ENCODE data around the gene TEX14. TPM values are rescaled to one million over a fixed set of nuclear protein-coding genes. Genes with fewer than 3 reads are reported as not detected.

The TEX14 gene
- total RNA-seq, 1 experiment from 2014 or later, result 0.31 TPM

GRCh38 chr17:58587713-58588117 lies 104.1 kb downstream of the TEX14 start:
- H3K4me2 ChIP-seq (ENCODE audit: insufficient read depth, insufficient read length, low read length), result no peak overlapping the region
- no peaks in the 10 kb centered on the region for H3K9me3 ChIP-seq (ENCODE audit: control insufficient read depth, low read depth, low read length)
- H2BK15ac ChIP-seq (ENCODE audit: low read depth, low read length), result no peak overlapping the region
- no peaks in the 10 kb centered on the region for H3K79me1 ChIP-seq (ENCODE audit: insufficient read depth, low read depth, low read length, poor library complexity, severe bottlenecking)
- no peak overlapping the region for H2AK5ac ChIP-seq (ENCODE audit: insufficient read length, low read length)
- H3K27me3 ChIP-seq (ENCODE audit: insufficient read depth, low read length), result no peaks in the 10 kb centered on the region
- no peak overlapping the region for H4K91ac ChIP-seq (ENCODE audit: insufficient read length, low read depth, low read length)
- no peak overlapping the region for H4K8ac ChIP-seq (replicated peaks; ENCODE audit: insufficient read length, low read depth, low read length)
- H3K4me1 Mint-ChIP-seq, result peaks cover 3 to 4% of the 10 kb centered on the region in 2 experiments; a peak in 1 of 4 replicates
- no peak overlapping the region for H3K14ac ChIP-seq (ENCODE audit: insufficient read depth, low read length)
- no peak overlapping the region for H3T11ph ChIP-seq (ENCODE audit: low read length)
- H3K9ac ChIP-seq (ENCODE audit: extremely low read depth, insufficient read length, low read length), result no peak overlapping the region
- no peak overlapping the region for H2BK20ac ChIP-seq (ENCODE audit: low read depth, low read length, poor library complexity, severe bottlenecking)
- no peaks in the 10 kb centered on the region for H3K27me3 Mint-ChIP-seq (ENCODE audit: low read depth)
- DNase-seq, result peak; percentile 94
- H3K27ac Mint-ChIP-seq, result no peak overlapping the region
- no peak overlapping the region for H2BK120ac ChIP-seq (ENCODE audit: low read depth, low read length, poor library complexity, severe bottlenecking)
- no peaks in the 10 kb centered on the region for H3K23me2 ChIP-seq (ENCODE audit: insufficient read length, low read depth, low read length, poor library complexity, severe bottlenecking)
- WGBS (ENCODE audit: extremely low coverage, insufficient read length, low lambda C conversion rate), result no CpG with 5 or more reads among the region's 2 CpGs
- TF ChIP-seq, protein P1, sequence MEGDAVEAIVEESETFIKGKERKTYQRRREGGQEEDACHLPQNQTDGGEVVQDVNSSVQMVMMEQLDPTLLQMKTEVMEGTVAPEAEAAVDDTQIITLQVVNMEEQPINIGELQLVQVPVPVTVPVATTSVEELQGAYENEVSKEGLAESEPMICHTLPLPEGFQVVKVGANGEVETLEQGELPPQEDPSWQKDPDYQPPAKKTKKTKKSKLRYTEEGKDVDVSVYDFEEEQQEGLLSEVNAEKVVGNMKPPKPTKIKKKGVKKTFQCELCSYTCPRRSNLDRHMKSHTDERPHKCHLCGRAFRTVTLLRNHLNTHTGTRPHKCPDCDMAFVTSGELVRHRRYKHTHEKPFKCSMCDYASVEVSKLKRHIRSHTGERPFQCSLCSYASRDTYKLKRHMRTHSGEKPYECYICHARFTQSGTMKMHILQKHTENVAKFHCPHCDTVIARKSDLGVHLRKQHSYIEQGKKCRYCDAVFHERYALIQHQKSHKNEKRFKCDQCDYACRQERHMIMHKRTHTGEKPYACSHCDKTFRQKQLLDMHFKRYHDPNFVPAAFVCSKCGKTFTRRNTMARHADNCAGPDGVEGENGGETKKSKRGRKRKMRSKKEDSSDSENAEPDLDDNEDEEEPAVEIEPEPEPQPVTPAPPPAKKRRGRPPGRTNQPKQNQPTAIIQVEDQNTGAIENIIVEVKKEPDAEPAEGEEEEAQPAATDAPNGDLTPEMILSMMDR (conservative IDR thresholded peaks at IDR 0.05), result peak; percentile 91
- no peaks in the 10 kb centered on the region for H3K4me1 ChIP-seq (ENCODE audit: insufficient read depth, low read length)
- H2AFZ ChIP-seq (ENCODE audit: low read length), result no peak overlapping the region
- no peak overlapping the region for H3K56ac ChIP-seq (ENCODE audit: insufficient read length, low read depth, low read length)
- H3K9me3 Mint-ChIP-seq, result no peaks in the 10 kb centered on the region
- H3K23ac ChIP-seq (ENCODE audit: insufficient read length, low read depth, low read length), result no peak overlapping the region
- H3K79me2 ChIP-seq (ENCODE audit: insufficient read depth, low read length), result no peaks in the 10 kb centered on the region
- no peak overlapping the region for H3K4ac ChIP-seq (ENCODE audit: low read depth, low read length)
- no peaks in the 10 kb centered on the region for H4K20me1 ChIP-seq (ENCODE audit: control insufficient read depth, insufficient read depth, insufficient read length)
- H3K36me3 Mint-ChIP-seq (ENCODE audit: insufficient read depth in 1 of 3, low read depth in 3 of 3), result no peaks in the 10 kb centered on the region
- H4K5ac ChIP-seq (ENCODE audit: insufficient read length, low read depth, low read length), result no peak overlapping the region
- H3K27ac ChIP-seq (ENCODE audit: insufficient read length, low read depth, low read length), result no peak overlapping the region
- H2BK5ac ChIP-seq (ENCODE audit: insufficient read length, low read length), result no peak overlapping the region
- no peak overlapping the region for H2BK12ac ChIP-seq (ENCODE audit: insufficient read length, low read depth, low read length)
- no peak overlapping the region for H3K4me3 Mint-ChIP-seq
- no peak overlapping the region for H3K18ac ChIP-seq (ENCODE audit: insufficient read length, low read depth, low read length)
